WTC11 (cell line): ENCODE measurements around the gene UCHL5. TPM values are rescaled to one million over a fixed set of nuclear protein-coding genes. Genes with fewer than 3 reads are reported as not detected.
"Not testable (repeated sequence)": the region's sequence is repeated elsewhere in the genome, so short reads cannot be mapped to it uniquely, and the experiment has no call there.

Experiments
- ATAC-seq: fragments of 200-7000 bp; cut with Tn5 transposase; 2 replicates; pipeline ENCODE4 v1.10.0; 2021; ENCODE audit warnings: mild to moderate bottlenecking, moderate library complexity
- CTCF ChIA-PET: fragments of 300-600 bp; sonication (Branson Sonifier 250); formaldehyde crosslinking; loops from one replicate; lab custom pipeline; 2021; ENCODE audit warnings: antibody characterized with exemption; lab: Charles Lee
- POLR2A ChIA-PET: fragments of 350-600 bp; sonication (Branson Sonifier 250); formaldehyde crosslinking; loops from one replicate; lab custom pipeline; 2021; ENCODE audit warnings: antibody characterized with exemption; lab: Charles Lee
- DNase-seq: peaks from one replicate; pipeline ENCODE4 v3.0.0; 2021; ENCODE audit warnings: low spot score
- H3K27ac Mint-ChIP-seq: 2 replicates; pipeline ENCODE4 v1.8.0; 2021; ENCODE audit warnings: mixed read lengths
- H3K27me3 Mint-ChIP-seq: 2 replicates; pipeline ENCODE4 v1.8.0; 2021; ENCODE audit warnings: low read depth, mild to moderate bottlenecking, moderate library complexity, mixed read lengths
- H3K36me3 Mint-ChIP-seq: 2 replicates; pipeline ENCODE4 v1.8.0; 2021; ENCODE audit warnings: mixed read lengths
- H3K4me1 Mint-ChIP-seq: 2 replicates; pipeline ENCODE4 v1.8.0; 2022; ENCODE audit warnings: mixed read lengths
- H3K4me3 Mint-ChIP-seq: 2 replicates; pipeline ENCODE4 v1.8.0; 2021; ENCODE audit warnings: mild to moderate bottlenecking, moderate library complexity, mixed read lengths
- H3K9me3 Mint-ChIP-seq: 2 replicates; pipeline ENCODE4 v1.8.0; 2021; ENCODE audit warnings: mixed read lengths
- AR ChIP-seq: fragments of 250-450 bp; sonication (Bioruptor Pico); IDR thresholded peaks from 2 replicates; pipeline ENCODE4 v1.9.0; 2021; ENCODE audit warnings: mild to moderate bottlenecking
- CBFB ChIP-seq: sonication (generic); formaldehyde crosslinking; IDR thresholded peaks from 2 replicates; pipeline ENCODE4 v1.8.1; 2022; ENCODE audit warnings: mild to moderate bottlenecking, low read depth, missing genetic modification reagents
- ERG ChIP-seq: fragments of 250-450 bp; sonication (Bioruptor Pico); IDR thresholded peaks from 2 replicates; pipeline ENCODE4 v1.8.0; 2021; ENCODE audit warnings: mild to moderate bottlenecking
- ESRRA ChIP-seq: sonication (generic); formaldehyde crosslinking; IDR thresholded peaks from 2 replicates; pipeline ENCODE4 v1.8.1; 2022; ENCODE audit warnings: mild to moderate bottlenecking, missing genetic modification reagents, borderline replicate concordance
- GRHL2 ChIP-seq: fragments of 250-450 bp; sonication (Bioruptor Pico); IDR thresholded peaks from 2 replicates; pipeline ENCODE4 v1.8.0; 2022; ENCODE audit warnings: mild to moderate bottlenecking, moderate library complexity; ENCODE audit not compliant: insufficient replicate concordance, severe bottlenecking
- NFYB ChIP-seq: sonication (generic); formaldehyde crosslinking; conservative IDR thresholded peaks from 2 replicates; pipeline ENCODE4 v1.8.0; 2022; ENCODE audit warnings: low read depth, missing genetic modification reagents
- NR2C2 ChIP-seq: sonication (generic); formaldehyde crosslinking; IDR thresholded peaks from 2 replicates; pipeline ENCODE4 v1.8.0; 2022; ENCODE audit warnings: mild to moderate bottlenecking, missing genetic modification reagents
- SMAD4 ChIP-seq: sonication (generic); formaldehyde crosslinking; IDR thresholded peaks from 2 replicates; pipeline ENCODE4 v1.8.0; 2022; ENCODE audit warnings: mild to moderate bottlenecking, missing genetic modification reagents
- TCF7 ChIP-seq: sonication (generic); formaldehyde crosslinking; IDR thresholded peaks from 2 replicates; pipeline ENCODE4 v1.8.0; 2022; ENCODE audit warnings: mild to moderate bottlenecking, low read depth, missing genetic modification reagents, moderate library complexity
- USF2 ChIP-seq: sonication (generic); formaldehyde crosslinking; IDR thresholded peaks from 2 replicates; pipeline ENCODE4 v1.8.1; 2023; ENCODE audit warnings: mild to moderate bottlenecking, missing genetic modification reagents, moderate library complexity
- ZBTB21 ChIP-seq: sonication (generic); formaldehyde crosslinking; IDR thresholded peaks from 2 replicates; pipeline ENCODE4 v1.8.1; 2023; ENCODE audit warnings: mild to moderate bottlenecking, missing genetic modification reagents, borderline replicate concordance
- ZNF121 ChIP-seq: sonication (generic); formaldehyde crosslinking; IDR thresholded peaks from 2 replicates; pipeline ENCODE4 v1.8.0; 2023; ENCODE audit warnings: missing genetic modification reagents
- ZNF138 ChIP-seq: sonication (generic); formaldehyde crosslinking; conservative IDR thresholded peaks from 2 replicates; pipeline ENCODE4 v1.8.1; 2022; ENCODE audit warnings: mild to moderate bottlenecking, moderate library complexity, missing genetic modification reagents
- ZNF219 ChIP-seq: sonication (generic); formaldehyde crosslinking; IDR thresholded peaks from 2 replicates; pipeline ENCODE4 v1.8.0; 2023; ENCODE audit warnings: missing genetic modification reagents, mild to moderate bottlenecking, borderline replicate concordance
- ZNF423 ChIP-seq: fragments of 250-450 bp; sonication (Bioruptor Pico); IDR thresholded peaks from 2 replicates; pipeline ENCODE4 v2.1.2; 2022; ENCODE audit warnings: mild to moderate bottlenecking, moderate library complexity
- ZNF512 ChIP-seq: sonication (generic); formaldehyde crosslinking; IDR thresholded peaks from 2 replicates; pipeline ENCODE4 v1.8.1; 2022; ENCODE audit warnings: missing genetic modification reagents, borderline replicate concordance
- total RNA-seq: library from RNA; stranded (reverse); gene quantifications from 3 replicates; pipeline ENCODE4 v1.2.3, GENCODE V29; 2021
- TF ChIP-seq, protein P1 (sequence below): fragments of 200-600 bp; IDR thresholded peaks from 2 replicates; pipeline ENCODE4 v1.8.0; 2022; ENCODE audit warnings: antibody characterized with exemption
- TF ChIP-seq, protein P2 (sequence below): sonication (generic); formaldehyde crosslinking; IDR thresholded peaks from 2 replicates; pipeline ENCODE4 v1.8.1; 2023; ENCODE audit warnings: mild to moderate bottlenecking, missing genetic modification reagents
- TF ChIP-seq, protein P3 (sequence below): sonication (generic); formaldehyde crosslinking; IDR thresholded peaks from 2 replicates; pipeline ENCODE4 v1.8.1; 2022; ENCODE audit warnings: low read depth, missing genetic modification reagents, borderline replicate concordance

Gene UCHL5
- total RNA-seq, 1 experiment from 2014 or later: 41.5 TPM

- DNase-seq: no peak
- H3K4me1 Mint-ChIP-seq: peaks cover 7% of the 10 kb centered on the region
- no peaks in the 10 kb centered on the region for H3K9me3 Mint-ChIP-seq
- CTCF ChIA-PET: no interaction called here
- TF ChIP-seq ZNF219 (no peak), SMAD4 (no peak), ESRRA (CRISPR knock-in tag) (no peak), TCF7 (CRISPR knock-in tag) (no peak), ZNF121 (no peak), ZNF423 (CRISPR knock-in tag) (no peak)
- TF ChIP-seq, protein P1, sequence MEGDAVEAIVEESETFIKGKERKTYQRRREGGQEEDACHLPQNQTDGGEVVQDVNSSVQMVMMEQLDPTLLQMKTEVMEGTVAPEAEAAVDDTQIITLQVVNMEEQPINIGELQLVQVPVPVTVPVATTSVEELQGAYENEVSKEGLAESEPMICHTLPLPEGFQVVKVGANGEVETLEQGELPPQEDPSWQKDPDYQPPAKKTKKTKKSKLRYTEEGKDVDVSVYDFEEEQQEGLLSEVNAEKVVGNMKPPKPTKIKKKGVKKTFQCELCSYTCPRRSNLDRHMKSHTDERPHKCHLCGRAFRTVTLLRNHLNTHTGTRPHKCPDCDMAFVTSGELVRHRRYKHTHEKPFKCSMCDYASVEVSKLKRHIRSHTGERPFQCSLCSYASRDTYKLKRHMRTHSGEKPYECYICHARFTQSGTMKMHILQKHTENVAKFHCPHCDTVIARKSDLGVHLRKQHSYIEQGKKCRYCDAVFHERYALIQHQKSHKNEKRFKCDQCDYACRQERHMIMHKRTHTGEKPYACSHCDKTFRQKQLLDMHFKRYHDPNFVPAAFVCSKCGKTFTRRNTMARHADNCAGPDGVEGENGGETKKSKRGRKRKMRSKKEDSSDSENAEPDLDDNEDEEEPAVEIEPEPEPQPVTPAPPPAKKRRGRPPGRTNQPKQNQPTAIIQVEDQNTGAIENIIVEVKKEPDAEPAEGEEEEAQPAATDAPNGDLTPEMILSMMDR: no peak
- H3K27me3 Mint-ChIP-seq: no peaks in the 10 kb centered on the region
- POLR2A ChIA-PET: interaction anchor here (1.2 kb wide), 1 partner anchor 225 kb away, joined by 3 read pairs; the partner anchor contains the start of gene RGS2
- H3K4me3 Mint-ChIP-seq: no peak overlapping the region
- peaks cover 7% of the 10 kb centered on the region for H3K36me3 Mint-ChIP-seq
- no peak for ATAC-seq
- H3K27ac Mint-ChIP-seq: no peak overlapping the region
These were observed 25.6 kb downstream of the UCHL5 start for GRCh38 chr1:193033610-193034009.

DNA sequence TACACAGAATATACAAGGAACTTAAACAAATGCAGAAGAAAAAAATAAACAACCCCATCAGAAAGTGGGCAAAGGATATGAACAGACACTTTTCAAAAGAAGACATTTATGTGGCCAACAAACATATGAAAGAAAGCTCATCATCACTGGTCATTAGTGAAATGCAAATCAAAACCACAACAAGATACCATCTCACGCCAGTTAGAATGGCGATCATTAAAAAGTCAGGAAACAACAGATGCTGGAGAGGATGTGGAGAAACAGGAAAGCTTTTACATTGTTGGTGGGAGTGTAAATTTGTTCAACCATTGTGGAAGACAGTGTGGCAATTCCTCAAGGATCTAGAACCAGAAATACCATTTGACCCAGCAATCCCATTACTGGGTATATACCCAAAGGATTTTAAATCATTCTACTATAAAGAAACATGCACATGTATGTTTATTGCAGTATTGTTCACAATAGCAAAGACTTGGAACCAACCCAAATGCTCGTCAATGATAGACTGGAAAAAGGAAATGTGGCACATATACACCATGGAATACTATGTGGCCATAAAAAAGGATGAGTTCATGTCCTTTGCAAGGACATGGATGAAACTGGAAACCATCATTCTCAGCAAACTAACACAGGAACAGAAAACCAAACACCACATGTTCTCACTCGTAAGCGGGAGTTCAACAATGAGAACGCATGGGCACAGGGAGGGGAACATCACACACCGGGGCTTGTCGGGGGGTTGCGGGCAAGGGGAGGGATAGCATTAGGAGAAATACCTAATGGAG lies 26.3 kb downstream of the UCHL5 start:
- H3K4me3 Mint-ChIP-seq: not testable (repeated sequence)

GRCh38 chr1:193031431-193031830 lies 27.7 kb downstream of the UCHL5 start:
- ATAC-seq (no peak), DNase-seq (no peak)
- Mint-ChIP-seq H3K4me3 (no peak overlapping the region), H3K9me3 (no peaks in the 10 kb centered on the region), H3K4me1 (peaks cover 7% of the 10 kb centered on the region), H3K36me3 (peaks cover 7% of the 10 kb centered on the region), H3K27me3 (no peaks in the 10 kb centered on the region), H3K27ac (no peak overlapping the region)
- POLR2A ChIA-PET: no interaction called here
- CTCF ChIA-PET: no interaction called here
- TF ChIP-seq ZNF138 (CRISPR knock-in tag): no peak
- no peak for TF ChIP-seq NR2C2 (CRISPR knock-in tag)
- TF ChIP-seq ZNF512 (CRISPR knock-in tag): no peak
- TF ChIP-seq, protein P2, sequence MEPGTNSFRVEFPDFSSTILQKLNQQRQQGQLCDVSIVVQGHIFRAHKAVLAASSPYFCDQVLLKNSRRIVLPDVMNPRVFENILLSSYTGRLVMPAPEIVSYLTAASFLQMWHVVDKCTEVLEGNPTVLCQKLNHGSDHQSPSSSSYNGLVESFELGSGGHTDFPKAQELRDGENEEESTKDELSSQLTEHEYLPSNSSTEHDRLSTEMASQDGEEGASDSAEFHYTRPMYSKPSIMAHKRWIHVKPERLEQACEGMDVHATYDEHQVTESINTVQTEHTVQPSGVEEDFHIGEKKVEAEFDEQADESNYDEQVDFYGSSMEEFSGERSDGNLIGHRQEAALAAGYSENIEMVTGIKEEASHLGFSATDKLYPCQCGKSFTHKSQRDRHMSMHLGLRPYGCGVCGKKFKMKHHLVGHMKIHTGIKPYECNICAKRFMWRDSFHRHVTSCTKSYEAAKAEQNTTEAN (CRISPR knock-in tag): no peak
- TF ChIP-seq GRHL2 (CRISPR knock-in tag): no peak
- no peak for TF ChIP-seq AR
- no peak for TF ChIP-seq NFYB (CRISPR knock-in tag)
- no peak for TF ChIP-seq CBFB (CRISPR knock-in tag)
- no peak for TF ChIP-seq SMAD4
- TF ChIP-seq, protein P3, sequence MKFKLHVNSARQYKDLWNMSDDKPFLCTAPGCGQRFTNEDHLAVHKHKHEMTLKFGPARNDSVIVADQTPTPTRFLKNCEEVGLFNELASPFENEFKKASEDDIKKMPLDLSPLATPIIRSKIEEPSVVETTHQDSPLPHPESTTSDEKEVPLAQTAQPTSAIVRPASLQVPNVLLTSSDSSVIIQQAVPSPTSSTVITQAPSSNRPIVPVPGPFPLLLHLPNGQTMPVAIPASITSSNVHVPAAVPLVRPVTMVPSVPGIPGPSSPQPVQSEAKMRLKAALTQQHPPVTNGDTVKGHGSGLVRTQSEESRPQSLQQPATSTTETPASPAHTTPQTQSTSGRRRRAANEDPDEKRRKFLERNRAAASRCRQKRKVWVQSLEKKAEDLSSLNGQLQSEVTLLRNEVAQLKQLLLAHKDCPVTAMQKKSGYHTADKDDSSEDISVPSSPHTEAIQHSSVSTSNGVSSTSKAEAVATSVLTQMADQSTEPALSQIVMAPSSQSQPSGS: no peak
- TF ChIP-seq ZNF219: no peak
- TF ChIP-seq ZBTB21 (CRISPR knock-in tag): no peak
- TF ChIP-seq ERG (CRISPR knock-in tag): no peak
- TF ChIP-seq TCF7 (CRISPR knock-in tag): no peak
- no peak for TF ChIP-seq USF2 (CRISPR knock-in tag)

More for the DNA sequence above, 26.3 kb downstream of the UCHL5 start:
- DNase-seq, H3K9me3 Mint-ChIP-seq, H3K27ac Mint-ChIP-seq, H3K27me3 Mint-ChIP-seq, CTCF ChIA-PET, ATAC-seq, H3K4me1 Mint-ChIP-seq, H3K36me3 Mint-ChIP-seq: not testable (repeated sequence)
- POLR2A ChIA-PET: interaction anchor here (1.2 kb wide), 1 partner anchor 225 kb away, joined by 3 read pairs; the partner anchor contains the start of gene RGS2
